Measurements from ENCODE around the gene GAS6. TPM values are rescaled to one million over a fixed set of nuclear protein-coding genes. Genes with fewer than 3 reads are reported as not detected.
"Not testable (repeated sequence)": the region's sequence is repeated elsewhere in the genome, so short reads cannot be mapped to it uniquely, and the experiment has no call there.

The GAS6 gene
- total RNA-seq, 2 experiments from 2014 or later: 0.17 TPM; not detected in 1

- ChIA-PET POLR2A (no interaction called here), CTCF (no interaction called here)
Observed at GRCh38 chr13:113798200-113798811, 65.6 kb downstream of the GAS6 start.

DNA sequence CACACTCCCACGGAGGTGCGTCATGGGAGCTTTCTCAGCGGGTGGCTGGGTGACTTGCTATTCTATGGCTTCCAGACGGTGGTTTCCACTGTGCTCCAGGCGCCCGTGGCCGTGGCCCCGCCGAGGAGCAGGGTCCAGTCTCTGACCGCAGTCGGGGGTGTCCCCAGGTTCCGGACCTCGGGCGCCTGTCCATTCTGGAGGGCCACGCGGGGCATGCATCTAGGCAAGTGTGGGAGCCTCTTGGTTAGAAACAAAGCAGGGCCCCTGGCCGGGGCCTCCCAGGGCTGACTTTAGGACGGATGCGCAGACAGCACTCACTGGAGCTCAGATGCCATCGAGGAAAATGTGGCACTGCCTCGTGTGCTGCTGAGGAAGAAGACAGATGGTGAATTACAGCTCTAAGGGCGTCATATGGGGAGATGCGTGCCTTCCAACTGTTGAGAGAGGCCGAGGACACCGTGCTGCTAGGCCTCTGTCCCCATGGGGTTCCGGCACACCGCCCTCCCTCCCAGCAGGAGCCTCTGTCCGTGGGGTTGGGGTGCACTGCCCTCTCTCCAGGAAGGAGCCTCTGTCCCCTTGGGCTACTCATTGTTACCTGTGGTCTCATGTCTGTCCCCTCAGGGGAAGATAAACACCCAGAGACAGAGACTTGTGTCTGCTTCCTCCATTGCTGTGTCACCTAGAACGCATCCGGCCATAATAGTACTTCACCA is 66.8 kb downstream of the GAS6 start:
- ChIA-PET POLR2A (no interaction called here), CTCF (no interaction called here)

DNA sequence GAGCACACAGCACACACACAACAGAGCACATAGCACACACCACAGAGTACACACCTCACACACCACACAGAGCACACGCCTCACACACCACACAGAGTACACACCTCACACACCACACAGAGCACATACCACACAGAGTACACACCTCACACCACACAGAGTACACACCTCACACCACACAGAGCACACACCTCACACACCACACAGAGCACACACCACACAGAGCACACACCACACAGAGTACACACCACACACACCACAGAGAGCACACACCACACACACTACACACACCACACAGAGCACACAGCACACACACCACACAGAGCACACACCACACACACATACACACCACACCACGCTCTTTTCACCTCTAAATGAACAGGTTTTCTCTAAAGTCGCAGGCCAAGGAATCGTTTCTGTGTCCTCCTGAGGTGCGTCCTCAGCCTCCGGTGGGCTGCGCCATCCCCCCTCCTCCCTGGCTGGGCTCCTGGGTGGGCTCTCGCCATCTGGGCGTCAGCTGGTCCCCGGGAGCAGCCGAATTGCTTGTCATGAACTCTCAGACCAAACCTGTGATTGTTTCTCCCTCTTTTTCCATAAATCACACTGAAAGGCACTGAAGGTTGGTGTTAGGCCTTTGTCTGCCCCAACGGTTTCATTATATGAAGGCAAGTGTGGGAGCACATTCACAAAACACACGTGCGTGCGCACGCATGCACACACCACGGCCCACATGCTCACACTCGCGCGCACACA is 67.5 kb downstream of the GAS6 start:
- ChIA-PET CTCF (no interaction called here), POLR2A (no interaction called here)

GRCh38 chr13:113795362-113795761 is 68.5 kb downstream of the GAS6 start:
- POLR2A ChIA-PET, CTCF ChIA-PET: not testable (repeated sequence)

DNA sequence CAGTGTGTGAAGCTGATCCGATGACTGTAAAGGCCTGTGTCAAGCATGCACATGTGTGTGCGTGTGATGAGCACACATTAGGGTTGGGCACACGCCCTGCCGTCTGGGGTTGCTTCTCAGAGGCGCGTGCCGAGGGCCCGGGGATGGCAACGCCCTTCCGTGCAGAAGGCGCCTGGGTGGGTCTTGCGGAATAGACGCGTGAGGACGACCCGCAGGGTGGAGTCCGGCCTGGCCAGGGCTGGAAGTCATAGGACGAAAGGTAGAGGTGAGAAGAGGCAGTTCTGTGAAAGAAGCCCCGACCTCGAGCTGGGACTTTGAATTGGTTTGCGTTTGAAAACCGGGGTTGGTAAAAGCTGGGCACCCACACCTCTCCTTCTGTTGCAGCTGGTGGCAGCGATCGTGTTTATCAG is 69.1 kb downstream of the GAS6 start:
- ChIA-PET POLR2A (no interaction called here), CTCF (no interaction called here)

- POLR2A ChIA-PET: no interaction called here
- CTCF ChIA-PET: no interaction called here
Observed at GRCh38 chr13:113794086-113794485, 69.8 kb downstream of the GAS6 start.

DNA sequence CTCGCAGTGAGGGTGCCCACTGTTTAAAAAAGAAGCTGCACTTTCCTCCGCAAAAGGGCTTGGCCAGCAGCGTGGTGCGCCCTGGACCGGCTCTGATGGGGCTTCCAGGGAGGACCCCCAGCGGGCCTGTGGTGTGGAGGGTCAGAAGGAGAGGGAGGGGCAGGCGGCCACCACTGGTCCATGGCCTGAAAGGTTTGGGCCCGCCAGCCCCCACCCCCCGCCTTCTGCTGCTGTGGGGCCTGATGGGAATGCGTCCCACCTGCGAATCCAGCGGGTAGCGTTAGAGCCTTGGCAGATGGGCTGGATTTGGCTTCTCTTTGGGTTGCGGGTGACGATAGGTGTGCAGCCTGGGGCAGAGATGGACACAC is 70.2 kb downstream of the GAS6 start:
- POLR2A ChIA-PET: no interaction called here

DNA sequence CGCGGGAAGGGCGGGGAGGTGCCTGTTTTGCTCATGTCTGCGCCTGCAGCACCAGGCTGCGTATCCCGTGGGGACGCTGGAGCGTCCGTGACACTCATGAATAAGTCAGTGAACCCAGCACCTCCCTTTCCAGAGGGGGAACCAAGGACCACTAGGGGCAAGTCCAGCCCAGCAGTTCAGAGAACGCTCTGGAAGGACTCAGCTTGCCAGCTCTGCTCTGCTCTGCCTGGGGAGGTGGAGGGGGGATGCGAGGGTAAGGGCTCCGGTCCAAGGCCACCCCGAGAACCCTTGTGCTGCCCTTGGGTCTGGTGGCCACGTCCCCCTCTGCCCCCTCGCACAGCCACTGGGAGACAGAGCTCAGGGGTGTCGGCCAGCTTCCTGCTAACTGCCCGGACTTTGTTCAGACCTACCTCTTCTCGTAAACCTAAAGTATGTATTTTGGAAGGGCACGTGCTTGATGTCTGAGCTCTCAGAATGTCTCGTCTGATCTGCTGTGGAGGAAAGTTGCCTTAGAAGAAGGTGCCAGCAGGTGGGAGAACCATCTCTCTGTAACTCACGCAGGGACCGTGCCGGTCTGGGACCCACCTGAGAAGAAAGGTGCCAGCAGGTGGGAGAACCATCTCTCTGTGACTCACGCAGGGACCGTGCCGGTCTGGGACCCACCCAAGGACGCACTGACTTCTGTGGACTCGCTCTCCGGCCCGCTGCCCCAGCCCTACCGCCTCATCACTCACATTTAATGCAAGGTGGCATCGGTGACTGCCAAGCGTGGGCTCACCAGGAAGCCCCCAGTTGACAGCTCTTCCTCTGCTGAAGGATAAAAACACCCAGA is 70.8 kb downstream of the GAS6 start:
- ChIA-PET POLR2A (no interaction called here), CTCF (interaction anchor here (1.1 kb wide), 1 partner anchor 69 kb away, joined by 3 read pairs; no protein-coding TSS in a partner anchor)

More for the DNA sequence above, 70.2 kb downstream of the GAS6 start:
- CTCF ChIA-PET: no interaction called here

GRCh38 chr13:113792236-113792770 is 71.6 kb downstream of the GAS6 start:
- POLR2A ChIA-PET: no interaction called here
- CTCF ChIA-PET: interaction anchor here (1.1 kb wide), 1 partner anchor 68 kb away, joined by 3 read pairs; no protein-coding TSS in a partner anchor

DNA sequence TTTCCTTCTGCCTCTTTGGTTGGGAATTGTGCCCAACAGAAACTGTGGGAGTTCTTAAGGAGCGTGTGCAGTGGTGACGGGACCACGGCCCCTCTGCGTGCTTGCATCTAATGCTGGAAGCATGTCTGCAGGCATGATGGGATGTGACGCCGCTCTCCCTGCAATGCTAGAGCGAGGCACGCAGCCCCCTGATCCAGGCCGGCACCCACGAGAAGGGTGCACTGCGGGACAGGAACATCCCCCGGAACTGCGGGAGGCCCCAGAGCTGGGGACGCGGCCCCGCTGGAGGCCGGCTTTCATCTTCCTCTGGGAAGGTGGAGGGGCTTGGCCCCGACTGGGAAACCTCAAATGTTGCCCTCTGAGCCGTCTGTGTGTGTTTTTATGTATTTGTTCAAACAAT is 72.1 kb downstream of the GAS6 start:
- CTCF ChIA-PET: no interaction called here
- POLR2A ChIA-PET: no interaction called here

- CTCF ChIA-PET: no interaction called here
- POLR2A ChIA-PET: no interaction called here
Observed at GRCh38 chr13:113791226-113791625, 72.7 kb downstream of the GAS6 start.

- POLR2A ChIA-PET, CTCF ChIA-PET: not testable (repeated sequence)
Observed at GRCh38 chr13:113789931-113790330, 73.9 kb downstream of the GAS6 start.

- ChIA-PET CTCF (no interaction called here), POLR2A (no interaction called here)
Observed at GRCh38 chr13:113789167-113789566, 74.7 kb downstream of the GAS6 start.

GRCh38 chr13:113788413-113789135 is 75.3 kb downstream of the GAS6 start:
- ChIA-PET CTCF (no interaction called here), POLR2A (no interaction called here)

DNA sequence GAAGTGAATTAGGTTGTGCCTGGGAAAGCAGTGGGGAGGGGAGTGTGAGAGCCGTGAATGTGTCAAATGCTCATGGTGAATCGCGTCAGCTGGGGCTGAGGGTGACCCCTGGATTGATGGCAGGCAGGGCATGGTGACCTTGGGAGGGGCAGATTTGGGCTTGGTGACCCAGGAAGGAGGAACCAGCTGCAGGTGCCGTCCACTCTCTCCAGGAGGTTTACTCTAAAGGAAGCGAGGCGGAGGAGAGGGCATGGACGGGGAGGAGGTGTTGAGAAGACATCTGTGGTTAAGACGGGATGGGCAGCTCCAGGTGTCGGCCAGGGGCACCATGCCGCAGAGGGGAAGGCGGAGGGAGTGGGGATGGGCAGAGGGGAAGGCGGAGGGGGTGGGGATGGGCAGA is 76.2 kb downstream of the GAS6 start:
- CTCF ChIA-PET: no interaction called here
- POLR2A ChIA-PET: no interaction called here

- CTCF ChIA-PET: no interaction called here
- POLR2A ChIA-PET: no interaction called here
Observed at GRCh38 chr13:113786262-113786841, 77.5 kb downstream of the GAS6 start.

DNA sequence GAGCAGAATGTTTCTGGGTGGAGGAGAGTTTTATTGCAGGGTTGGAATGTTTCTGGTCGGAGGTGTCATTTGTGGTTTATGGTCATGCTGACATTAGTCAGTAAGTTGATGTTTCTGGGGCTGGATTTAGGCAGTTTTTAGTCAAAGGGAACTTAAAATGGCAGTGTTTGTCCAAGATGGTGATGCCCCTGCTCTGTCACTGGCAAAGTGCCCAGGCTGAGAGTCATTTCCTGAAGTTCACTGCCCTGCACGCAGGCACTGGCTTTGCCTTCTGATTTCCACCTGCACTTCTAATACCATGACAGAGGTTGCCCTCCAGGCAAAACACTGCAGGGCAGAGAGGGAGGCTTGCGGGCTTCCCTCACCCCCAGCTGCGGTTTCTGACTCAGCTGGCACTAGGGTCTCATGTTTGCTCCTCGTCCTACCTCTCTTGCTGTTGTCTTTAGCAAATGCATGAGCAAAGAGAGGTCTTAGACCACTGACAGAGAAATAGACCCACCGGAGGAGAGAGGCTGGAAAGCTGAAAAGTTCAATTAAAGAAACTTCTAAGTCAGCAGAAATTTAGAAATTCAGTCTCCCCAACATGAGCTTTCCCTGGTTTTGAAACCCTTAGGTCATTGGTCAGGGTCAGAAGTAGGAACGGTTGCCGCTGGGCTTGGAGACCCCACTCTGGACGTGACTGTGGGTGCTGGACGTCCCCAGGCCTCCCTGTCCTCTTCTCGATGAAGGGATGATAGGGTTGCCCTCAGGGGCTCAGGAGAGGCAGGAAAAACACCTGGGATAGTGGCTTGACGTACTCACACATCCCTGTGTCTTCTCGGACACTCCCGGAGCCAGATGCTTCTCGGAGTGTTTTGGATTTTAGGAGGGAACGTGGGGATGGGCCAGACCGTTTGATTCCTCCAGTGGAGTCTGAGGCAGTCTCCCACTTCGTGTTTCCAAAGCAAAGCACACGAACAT is 78.5 kb downstream of the GAS6 start:
- ChIA-PET POLR2A (no interaction called here), CTCF (no interaction called here)

DNA sequence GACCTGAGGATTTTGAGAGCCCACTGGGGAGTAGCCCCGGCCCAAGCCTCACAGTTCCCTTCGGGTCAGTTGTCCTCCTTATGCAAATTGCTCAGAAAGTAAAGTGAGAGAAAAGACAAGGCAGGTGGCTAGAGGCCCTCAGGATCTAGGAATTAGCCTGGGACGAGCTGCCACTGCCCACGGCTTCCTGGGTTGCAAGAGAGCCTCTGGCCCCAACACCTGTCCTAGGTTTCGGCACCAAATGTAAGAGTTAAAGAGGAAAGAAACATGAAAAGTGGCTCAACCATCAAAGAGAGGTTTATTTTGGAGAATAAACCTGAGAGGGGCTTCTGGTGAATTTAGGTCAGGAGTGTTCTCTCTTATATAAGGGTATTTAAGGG is 79.2 kb downstream of the GAS6 start:
- ChIA-PET CTCF (no interaction called here), POLR2A (no interaction called here)
